Measurements from ENCODE around the gene MSMB. TPM values are rescaled to one million over a fixed set of nuclear protein-coding genes. Genes with fewer than 3 reads are reported as not detected.
A peak's percentile ranks its signal among the peaks of the same experiment; 100 is the strongest.

The MSMB gene
- total and polyA plus RNA-seq, 9 of the 15 experiments (the other 6 are each of a cell fraction or from before 2014, with no cell fraction given) = 0.21 to 0.60 TPM; not detected in 7

- TF ChIP-seq JUND (IDR thresholded peaks at IDR 0.05; ENCODE audit: borderline replicate concordance, low read depth, low read length) = 0 out of 2 replicates have a peak, but pooled peaks have one; percentile 3
- no peak for TF ChIP-seq JUND (tag; IDR thresholded peaks at IDR 0.05; ENCODE audit: borderline replicate concordance, low read depth, low read length)
- TF ChIP-seq, protein P1, sequence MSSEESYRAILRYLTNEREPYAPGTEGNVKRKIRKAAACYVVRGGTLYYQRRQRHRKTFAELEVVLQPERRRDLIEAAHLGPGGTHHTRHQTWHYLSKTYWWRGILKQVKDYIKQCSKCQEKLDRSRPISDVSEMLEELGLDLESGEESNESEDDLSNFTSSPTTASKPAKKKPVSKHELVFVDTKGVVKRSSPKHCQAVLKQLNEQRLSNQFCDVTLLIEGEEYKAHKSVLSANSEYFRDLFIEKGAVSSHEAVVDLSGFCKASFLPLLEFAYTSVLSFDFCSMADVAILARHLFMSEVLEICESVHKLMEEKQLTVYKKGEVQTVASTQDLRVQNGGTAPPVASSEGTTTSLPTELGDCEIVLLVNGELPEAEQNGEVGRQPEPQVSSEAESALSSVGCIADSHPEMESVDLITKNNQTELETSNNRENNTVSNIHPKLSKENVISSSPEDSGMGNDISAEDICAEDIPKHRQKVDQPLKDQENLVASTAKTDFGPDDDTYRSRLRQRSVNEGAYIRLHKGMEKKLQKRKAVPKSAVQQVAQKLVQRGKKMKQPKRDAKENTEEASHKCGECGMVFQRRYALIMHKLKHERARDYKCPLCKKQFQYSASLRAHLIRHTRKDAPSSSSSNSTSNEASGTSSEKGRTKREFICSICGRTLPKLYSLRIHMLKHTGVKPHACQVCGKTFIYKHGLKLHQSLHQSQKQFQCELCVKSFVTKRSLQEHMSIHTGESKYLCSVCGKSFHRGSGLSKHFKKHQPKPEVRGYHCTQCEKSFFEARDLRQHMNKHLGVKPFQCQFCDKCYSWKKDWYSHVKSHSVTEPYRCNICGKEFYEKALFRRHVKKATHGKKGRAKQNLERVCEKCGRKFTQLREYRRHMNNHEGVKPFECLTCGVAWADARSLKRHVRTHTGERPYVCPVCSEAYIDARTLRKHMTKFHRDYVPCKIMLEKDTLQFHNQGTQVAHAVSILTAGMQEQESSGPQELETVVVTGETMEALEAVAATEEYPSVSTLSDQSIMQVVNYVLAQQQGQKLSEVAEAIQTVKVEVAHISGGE (CRISPR knock-in tag; IDR thresholded peaks at IDR 0.05) = 0 out of 6 replicates have a peak, but pooled peaks of 1 of the 3 experiments have one; percentile 28
- TF ChIP-seq MTA1 (IDR thresholded peaks at IDR 0.05; ENCODE audit: borderline replicate concordance) = 0 out of 2 replicates have a peak, but pooled peaks have one; percentile 12
- TF ChIP-seq, protein P2, sequence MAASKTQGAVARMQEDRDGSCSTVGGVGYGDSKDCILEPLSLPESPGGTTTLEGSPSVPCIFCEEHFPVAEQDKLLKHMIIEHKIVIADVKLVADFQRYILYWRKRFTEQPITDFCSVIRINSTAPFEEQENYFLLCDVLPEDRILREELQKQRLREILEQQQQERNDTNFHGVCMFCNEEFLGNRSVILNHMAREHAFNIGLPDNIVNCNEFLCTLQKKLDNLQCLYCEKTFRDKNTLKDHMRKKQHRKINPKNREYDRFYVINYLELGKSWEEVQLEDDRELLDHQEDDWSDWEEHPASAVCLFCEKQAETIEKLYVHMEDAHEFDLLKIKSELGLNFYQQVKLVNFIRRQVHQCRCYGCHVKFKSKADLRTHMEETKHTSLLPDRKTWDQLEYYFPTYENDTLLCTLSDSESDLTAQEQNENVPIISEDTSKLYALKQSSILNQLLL (CRISPR knock-in tag; IDR thresholded peaks at IDR 0.05; ENCODE audit: borderline replicate concordance) = no peak
- TF ChIP-seq, protein P3, sequence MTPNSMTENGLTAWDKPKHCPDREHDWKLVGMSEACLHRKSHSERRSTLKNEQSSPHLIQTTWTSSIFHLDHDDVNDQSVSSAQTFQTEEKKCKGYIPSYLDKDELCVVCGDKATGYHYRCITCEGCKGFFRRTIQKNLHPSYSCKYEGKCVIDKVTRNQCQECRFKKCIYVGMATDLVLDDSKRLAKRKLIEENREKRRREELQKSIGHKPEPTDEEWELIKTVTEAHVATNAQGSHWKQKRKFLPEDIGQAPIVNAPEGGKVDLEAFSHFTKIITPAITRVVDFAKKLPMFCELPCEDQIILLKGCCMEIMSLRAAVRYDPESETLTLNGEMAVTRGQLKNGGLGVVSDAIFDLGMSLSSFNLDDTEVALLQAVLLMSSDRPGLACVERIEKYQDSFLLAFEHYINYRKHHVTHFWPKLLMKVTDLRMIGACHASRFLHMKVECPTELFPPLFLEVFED (CRISPR knock-in tag; conservative IDR thresholded peaks at IDR 0.05) = no peak
- no peak for TF ChIP-seq KHSRP (IDR thresholded peaks at IDR 0.05)
Observed at GRCh38 chr10:46053534-46054434, 7.7 kb upstream of the MSMB start (continued).
